HG02943 (cell line): Measurements from ENCODE around the gene DGCR8.

Experiments
- ATAC-seq: cut with Tn5 transposase; IDR thresholded peaks from one replicate; pipeline ENCODE4 v1.9.1; 2021; ENCODE audit warnings: mild to moderate bottlenecking, low read depth, moderate library complexity; ENCODE audit not compliant: unreplicated experiment

The DGCR8 gene

DNA sequence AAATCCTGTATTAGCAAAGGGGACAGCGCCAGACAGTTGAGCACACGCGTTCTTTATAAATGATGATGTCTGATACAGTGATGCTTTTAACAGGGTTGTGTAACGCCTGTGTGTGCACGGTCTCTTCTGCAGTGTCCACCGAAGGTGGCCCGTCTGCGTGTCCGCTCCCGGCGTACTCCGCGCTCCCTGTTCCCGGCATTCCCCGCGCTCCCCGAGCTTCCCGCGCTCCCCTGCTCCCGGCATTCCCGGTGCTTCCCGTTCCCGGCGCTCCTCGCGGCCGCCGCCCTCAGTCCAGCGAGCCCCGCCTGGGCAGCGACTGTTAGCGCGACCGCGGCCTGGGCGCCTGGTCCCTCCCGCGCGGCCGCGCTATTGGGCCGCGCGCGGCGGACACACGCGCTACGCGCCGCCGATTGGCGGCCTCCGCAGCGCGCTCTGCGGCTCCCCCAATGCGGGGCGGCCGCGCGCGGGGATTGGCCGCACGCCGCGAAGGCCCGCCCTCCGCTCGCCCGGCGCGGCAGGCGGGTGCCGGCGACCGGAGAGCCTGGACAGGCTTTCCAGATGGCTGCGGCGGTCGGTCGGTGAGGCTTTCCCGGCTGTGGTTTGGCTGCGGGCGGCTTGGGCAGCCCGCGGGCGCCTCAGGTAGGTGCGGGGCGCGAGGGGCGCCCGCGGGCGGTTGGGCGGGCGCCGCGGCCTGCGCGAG lies at the start of gene DGCR8:
Gene DGCR8, plus strand, starts transcription at position 497 of the 700 bp plus-strand sequence. CDS start 5,723 bp downstream, outside the sequence.
- peak; percentile 46 for ATAC-seq

DNA sequence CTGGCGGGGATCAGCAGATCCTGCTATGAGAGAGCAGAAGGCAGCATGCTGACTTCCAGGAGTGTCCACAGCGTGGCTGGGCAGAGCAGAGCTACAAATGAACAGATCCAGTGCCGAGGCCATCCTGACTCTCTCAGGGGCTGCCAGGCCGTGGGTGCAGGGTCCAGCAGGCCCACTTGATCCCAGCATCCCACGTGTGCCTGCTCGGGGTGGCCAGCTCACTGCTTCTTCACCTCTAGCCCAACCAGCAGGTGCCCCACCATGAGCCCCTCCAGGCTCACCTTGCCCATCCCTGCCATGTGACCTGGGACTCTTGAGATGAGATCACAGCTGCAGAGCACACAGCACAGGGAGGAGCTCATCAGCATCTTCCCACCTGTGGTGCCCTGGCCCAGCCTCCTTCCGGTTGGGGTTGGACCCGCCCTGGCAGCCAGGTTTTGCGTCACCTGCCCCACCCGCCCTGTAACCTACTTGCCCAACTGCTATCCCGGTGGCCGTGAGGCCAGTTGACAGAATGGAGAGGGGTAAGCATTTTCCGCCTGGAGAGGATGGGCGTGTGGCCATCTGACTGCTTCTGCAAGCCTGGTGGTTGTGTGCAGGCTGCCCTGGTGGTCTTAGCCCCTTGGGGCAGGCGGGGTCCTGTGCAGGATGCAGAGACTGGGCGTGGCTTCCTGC lies 48.2 kb upstream of the DGCR8 start:
- ATAC-seq: no peak

DNA sequence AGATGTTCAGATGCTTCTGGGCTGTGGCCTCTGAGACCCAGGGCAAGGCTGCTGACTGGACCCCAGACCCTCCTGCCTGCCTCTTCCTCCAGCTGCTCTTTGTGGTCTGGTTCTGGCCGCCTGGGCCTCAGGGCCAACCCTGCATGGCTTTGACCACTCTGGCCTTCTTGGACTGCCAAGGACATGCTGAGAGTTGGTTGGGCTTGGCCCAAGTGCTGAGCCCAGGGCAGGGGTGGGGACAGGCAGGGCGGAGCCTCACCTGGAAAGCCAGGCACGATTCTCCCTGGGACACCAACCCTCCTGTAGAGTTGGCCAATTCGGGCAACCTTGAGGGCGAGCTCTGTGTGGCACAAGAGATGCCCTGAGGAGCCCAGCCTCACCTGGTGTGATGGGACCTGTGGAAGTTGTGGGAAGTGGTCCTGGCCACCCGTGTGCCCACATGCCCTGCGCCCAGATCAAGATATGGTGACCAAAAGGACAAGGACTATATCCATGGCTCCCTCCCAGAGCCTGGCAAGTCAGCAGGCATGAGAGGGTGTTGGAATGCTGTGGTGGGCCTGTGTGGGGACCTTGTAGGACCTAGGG lies 47.5 kb upstream of the DGCR8 start:
- ATAC-seq: no peak

DNA sequence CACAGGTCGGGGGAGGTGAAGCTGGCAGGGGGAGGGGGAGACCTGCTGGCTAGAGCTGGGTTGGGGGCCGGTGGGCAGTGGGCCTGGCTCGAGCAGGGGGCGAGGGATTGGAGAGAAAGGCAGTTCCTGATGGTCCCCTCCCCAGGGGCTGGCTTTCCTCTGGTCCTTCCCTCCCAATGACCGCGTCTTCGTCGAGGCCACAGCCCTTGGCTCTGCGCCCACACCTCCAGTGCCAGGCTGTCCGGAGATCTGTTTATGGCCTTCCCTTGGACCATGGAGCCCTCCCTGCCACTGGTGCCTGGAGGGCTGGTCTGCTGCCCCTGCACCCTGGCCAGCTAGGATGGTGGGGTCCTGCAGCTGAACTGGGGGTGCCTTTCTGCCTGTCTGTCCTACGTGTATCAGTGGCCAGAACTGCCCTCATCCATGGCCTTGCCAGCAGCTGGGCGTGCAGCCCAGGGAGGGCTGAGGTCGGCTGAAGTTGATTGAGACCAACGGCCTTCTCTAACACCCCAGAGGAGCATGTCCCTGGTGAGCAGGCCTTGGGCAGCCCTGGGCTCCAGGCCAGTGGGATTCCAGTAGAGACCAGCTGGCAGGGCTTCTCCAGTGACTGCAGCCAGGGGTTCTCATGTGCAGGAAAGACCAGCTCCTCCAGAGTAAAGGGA lies 46.9 kb upstream of the DGCR8 start:
- ATAC-seq: no peak

DNA sequence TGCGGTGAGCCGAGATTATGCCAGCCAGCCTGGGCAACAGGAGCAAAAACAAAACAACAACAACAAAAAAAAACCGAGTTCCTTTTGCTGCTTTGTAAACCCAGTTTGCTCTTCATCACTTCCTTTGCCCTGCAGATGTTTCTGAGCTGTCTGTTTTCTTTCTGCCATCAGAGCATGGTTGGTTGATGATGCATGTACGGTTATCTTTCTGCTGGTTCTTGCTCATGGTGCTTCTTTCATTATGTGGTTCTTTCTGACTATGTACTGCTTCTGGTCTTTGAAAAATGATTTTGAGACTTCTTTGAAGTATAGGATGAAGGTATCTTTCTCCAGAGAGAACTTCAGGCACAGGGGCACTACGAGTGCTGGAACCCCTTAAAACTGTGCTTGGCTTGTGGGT lies 45.9 kb upstream of the DGCR8 start:
- no peak for ATAC-seq

DNA sequence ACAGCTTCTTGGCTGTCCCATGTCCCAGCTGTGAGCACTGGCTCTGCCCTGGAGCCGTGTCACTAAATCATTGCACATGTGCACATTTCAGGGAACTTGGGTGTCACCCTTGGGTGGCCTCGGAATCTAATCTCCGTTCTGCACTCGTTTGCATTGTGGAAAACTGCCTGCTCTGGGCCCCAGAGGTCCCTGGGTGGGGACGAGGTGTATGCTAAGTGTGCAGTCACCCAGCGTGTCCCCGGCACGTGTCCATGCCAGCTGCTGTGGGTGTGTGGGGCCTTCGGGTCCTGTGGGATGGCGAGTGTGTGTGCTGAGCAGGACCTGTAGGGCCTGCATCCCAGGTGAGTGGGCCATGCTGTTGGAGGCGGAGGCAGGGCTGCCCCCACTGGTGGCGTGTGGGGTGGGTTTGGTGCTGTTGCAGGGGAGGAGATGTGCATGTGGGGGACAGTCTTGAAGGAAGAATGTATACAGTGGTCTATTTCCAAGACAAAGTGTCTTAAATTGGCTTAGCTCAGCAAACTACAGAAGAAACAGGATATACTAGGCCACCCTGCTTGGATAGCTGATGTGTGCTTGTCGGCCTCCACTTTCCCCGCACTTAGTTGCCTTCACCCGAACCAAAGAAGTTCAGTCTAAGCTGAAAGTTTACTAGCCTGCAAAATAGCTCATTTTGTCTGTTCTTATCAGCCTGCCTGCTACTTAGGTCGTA lies 44.5 kb upstream of the DGCR8 start:
- no peak for ATAC-seq

DNA sequence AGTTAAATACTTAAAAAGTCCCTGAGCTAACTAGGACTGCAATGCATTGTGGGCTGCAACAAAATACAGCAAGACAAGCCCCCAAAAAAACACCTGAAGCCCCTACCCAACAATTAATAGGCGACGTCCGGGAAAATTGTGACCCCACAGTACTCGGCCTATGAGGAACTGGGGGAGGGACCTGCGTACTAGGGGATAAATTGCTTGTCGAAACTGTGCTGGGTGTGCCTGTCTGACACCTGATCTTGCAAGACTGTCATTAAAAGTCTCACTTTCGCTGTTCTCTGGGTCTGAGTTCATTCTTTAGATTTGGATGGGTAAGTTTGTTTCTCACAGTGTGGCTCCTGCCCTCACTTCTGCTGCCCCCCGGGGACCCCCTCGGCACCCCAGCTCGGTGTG lies 44.0 kb upstream of the DGCR8 start:
- ATAC-seq: no peak

DNA sequence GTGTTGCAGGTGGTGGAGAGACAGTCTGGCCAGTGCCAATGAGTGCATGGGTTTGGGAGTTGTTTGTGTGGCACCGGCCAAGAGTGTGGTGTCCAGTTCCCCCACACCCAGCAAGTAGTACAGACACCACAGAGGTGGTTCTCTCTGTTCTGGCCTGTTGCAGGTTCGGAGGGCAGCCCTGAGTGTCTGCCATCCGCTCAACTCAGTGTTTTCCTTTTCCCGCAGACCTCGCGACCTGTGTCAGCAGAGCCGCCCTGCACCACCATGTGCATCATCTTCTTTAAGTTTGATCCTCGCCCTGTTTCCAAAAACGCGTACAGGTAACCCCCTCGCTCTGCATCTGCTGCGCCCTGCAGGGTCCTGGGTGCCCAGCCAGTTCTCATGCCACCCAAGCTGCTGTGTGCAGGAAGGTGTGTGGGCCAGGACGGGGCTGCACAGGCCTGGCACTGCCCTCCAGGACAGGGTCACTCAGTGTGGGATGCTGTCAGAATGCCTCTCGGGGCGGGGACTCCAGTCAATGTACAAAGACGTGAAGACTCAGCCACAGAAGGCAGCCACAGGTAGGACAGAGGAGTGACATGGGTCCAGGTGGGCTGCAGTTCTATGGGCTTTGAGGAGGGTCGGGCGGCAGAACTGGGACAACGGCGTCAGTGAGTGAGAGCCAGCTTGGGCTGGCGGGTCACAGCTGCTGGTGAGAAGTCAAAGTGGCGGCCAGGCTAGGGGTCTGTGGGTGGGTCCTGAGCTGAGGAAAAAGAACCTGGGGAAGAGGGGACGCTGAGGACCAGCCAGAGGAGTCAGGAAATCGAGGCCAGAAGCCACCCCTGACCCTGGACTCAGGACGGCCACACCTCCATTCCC lies 43.3 kb upstream of the DGCR8 start:
- no peak for ATAC-seq

DNA sequence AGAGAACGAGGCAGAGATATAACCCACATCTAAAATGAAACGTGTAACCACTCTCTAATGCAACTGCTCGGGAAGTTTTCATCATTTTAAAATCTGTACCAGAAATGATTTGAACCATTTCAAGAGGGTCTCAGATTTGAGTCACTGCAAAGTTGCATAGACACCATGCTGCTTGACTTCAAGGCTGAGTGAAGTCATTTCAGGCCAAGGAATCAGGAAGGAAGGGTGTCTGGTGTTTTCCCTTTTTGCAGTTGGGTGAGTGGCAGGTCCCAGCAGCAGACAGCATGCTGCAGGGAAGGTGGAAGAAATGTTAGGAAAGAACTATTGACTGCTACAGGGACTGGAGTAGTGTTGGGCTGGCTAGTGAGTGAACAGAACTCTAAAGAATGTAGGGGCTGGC lies 42.6 kb upstream of the DGCR8 start:
- ATAC-seq: no peak

DNA sequence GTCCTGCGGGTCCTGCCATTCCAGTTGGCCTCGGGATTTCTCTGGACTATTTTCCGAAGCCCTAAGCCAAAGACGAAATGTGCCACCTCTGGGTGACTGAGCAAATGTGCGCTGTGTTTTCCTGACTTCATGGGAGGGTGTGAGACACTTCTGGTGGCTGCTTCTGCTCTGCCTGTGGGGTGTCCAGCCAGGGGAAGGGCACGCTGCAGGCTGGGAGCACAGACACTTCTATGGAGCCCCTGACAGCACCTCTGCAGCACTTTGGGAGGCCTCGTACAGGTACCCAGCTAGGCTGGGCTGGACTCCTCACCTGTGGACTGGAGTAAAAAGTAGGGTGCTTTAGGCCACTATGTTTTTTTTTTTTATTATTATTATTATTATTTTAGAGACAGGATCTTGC lies 41.5 kb upstream of the DGCR8 start:
- ATAC-seq: no peak

DNA sequence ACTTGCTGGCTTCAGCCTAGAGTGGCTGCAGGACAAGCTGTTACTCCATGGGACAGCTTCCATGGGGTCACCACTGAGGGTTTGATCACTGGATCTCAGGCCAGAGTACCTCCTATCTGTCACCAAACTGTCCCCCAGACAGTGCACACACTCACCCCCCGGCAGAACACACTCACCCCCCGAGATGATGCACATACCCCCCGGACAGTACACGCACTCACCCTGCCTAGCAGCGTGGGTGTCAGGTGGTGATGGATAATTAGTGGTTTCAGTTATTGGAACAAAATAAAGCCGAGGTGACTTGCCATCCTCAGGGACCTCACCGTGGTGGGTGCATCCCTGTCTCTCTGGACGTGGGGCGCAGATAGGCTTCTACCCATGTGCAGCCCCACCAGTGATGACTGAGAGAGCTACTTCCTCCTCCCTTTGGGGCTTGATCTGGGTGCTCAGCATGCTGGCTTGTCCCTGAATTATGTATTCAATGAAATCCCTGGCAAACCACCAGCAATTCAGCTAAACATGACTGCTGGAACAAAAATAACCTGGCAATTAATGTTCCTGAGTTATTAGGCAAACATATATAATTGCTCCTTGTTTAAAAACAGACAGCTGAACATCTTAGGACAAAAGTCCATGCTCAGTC lies 40.2 kb upstream of the DGCR8 start:
- no peak for ATAC-seq

DNA sequence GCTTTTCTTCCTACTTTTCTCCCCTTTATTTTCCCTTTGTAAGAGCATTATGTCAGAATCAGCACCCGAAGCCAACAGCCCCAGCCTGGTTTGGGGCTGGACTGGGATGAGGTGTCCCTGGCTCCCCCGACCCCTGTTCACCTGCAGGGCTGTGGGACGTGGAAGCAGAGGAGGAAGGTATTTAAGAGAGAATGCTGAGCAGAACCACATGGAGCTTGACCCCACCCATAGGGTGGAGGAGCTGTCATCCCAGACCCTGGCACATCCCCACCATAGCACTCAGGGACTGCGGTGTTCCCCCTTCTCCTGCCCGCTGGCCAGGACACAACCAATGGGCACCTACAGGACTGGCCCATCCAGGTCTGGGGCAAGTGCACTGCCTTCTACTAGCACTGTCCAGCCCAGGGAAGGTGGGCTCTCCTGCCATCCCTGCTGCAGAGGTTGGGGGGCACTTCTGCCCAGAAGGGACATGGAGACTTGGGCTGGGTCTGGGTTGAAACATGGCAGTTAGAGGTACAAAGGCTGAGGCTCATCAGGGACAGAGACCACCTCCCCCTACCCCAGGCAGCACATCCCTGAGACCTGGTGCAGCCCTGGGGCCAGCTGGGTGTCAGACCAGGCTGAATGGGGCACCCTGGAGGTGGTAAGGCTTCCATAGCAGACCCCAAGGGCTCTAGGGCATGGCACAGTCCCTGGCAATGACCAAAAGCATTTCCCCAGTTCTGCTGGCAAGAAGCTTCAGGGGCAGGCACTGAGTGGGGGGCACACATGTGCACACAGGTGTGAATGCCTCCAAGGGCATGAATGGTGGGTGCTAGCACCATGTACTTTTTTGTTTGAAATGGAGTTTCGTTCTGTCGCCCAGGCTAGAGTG lies 39.5 kb upstream of the DGCR8 start:
- ATAC-seq: no peak

DNA sequence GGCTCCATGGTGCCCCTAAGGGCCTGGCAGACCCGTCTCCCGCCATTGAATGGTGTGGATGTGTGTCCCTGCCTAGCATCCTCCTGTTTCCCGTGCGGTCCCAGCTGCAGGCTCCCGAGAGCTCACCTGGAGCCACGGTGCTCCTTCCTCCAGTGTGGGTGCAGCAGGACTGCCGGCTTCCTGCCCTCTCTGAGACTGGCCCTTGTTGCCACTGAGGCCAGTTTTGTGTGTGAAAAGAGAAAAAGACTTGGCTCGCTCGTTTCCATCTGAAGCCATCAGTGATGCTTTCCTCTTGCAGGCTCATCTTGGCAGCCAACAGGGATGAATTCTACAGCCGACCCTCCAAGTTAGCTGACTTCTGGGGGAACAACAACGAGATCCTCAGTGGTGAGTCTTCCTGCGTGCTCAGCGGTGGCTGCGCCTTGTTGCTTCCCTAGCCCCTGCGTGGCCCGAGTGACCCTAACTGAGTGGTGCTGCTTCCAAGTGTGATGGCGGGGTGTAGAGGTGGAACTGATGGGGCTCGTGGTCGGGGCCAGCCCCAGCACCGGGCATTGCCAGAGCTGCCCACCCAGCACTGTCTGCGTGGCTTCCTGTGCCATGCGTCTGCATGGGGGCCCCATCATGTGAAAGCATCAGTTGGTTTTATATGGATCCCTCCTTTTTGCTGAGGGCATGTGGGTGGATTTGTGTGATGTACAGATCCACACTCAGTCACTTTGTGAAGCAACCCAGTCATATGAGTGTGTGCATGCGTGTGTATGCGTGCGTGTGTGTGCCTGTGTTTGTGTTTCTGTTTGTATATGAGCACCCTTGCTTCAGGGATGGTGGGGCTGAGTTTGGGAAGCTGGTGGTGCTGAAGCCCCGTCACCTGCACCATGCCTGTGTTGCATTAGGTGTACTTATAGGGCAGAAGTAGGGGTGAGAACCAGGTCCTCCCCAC lies 36.7 kb upstream of the DGCR8 start:
- no peak for ATAC-seq

DNA sequence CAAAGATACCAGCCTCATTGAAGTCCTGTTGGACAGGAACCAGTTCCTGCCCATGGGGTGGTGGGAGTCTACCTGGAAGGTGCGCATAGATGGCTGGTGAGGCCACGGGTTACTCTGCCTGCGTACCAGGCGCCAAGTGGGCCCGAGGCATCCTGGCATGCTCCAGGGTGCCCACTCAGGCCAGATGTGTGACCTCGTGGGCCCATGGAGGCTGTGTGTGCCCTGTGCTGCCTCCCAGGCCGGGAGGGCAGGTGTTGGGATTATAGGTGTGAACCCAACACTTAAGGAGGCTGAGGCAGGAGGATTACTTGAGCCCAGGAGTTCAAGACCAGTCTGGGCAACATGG lies 36.1 kb upstream of the DGCR8 start:
- ATAC-seq: no peak

DNA sequence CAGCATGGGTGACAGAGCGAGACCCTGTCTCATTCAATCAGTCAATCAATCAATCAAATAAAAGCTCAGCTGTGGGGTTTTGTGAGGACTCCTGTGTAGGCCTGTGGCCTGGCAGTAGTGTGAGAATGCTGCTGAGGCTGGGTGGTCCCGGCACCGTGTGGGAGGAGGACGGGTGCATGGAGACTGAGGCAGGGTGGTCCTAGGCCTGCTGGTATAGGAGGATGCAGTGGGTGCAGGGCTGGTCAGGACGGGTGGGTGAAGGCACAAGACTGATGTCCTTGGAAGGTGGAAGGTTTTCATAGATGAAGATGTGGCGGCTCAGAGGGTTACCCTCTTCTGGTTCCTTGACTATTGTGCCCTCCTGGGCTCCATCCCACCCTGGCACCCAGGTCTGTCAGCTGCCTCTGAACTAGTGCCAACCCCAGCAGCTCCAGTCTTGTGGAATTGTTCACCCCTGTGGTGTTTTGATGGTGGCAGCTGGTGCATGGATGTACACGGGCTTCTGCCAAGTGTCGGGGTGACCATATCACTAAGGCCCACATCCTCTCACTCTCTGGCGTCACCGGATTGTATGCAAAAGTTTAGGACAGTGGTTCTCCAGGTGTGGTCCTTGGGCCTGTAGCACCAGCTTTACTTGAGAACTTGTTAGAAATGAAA lies 35.4 kb upstream of the DGCR8 start:
- no peak for ATAC-seq

DNA sequence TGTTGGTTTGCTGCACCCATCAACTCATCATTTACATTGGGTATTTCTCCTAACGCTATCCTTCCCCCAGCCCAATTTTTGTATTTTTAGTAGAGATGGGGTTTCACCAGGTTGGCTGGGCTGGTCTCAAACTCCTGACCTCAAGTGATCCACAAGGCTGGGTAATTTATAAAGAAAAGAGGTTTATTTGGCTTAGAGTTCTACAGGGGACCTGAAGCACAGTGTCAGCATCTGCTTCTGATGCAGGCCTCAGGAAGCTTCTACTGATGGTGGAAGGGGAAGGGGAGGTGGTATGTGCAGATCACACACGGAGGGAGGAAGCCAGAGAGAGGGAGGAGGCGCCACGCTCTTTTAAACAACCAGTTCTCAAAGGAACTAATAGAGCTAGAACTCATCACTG lies 33.3 kb upstream of the DGCR8 start:
- ATAC-seq: no peak

DNA sequence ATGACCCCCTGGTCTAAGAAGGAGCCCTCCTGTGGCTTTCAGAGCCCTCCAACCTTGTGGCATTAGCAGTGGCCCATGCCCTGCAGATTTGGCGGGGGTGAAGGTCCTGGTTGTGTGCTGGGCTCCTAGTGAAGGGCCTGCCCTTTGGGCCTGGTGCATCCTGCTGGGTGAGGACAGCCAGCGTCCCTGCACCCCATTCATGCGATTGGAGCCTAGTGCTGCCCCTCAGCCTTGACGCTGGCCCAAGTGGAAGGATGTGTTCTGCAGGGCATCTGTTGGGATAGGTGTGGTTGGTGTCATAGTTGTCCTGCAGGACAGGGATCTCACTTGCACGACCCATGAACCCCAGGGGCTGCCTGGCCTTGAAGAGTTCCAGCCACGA lies 28.1 kb upstream of the DGCR8 start:
- ATAC-seq: no peak
